Measurements from ENCODE around the gene ZFAND2A.

- TF ChIP-seq EP300 (IDR thresholded peaks at IDR 0.05; ENCODE audit: borderline replicate concordance), result no peak
- no peak for TF ChIP-seq YY1 (IDR thresholded peaks at IDR 0.05; ENCODE audit: low read depth)
Measured at GRCh38 chr7:1136841-1137516, 23.0 kb downstream of the ZFAND2A start.

Measured in Ishikawa (cell line).